Subcutaneous adipose tissue (tissue), 4 donors: Measurements from ENCODE around the gene ITGAV. TPM values are rescaled to one million over a fixed set of nuclear protein-coding genes. Genes with fewer than 3 reads are reported as not detected.

Experiments
- CTCF ChIP-seq: fragments of 450-650 bp; IDR thresholded peaks from one replicate; pipeline ENCODE4 v1.5.1; 2016; ENCODE audit warnings: low read depth, mild to moderate bottlenecking, control low read depth, antibody characterized with exemption, moderate library complexity
- total RNA-seq, 4 donors: library from RNA; depleted of rRNA; stranded (reverse); fragments of >200 nt; gene quantifications; one replicate each; pipeline ENCODE4 v1.1.0, GENCODE V29; 2016

The ITGAV gene
- total RNA-seq, 4 donors from 2014 or later: 90.8 to 130 (median 114) TPM

DNA sequence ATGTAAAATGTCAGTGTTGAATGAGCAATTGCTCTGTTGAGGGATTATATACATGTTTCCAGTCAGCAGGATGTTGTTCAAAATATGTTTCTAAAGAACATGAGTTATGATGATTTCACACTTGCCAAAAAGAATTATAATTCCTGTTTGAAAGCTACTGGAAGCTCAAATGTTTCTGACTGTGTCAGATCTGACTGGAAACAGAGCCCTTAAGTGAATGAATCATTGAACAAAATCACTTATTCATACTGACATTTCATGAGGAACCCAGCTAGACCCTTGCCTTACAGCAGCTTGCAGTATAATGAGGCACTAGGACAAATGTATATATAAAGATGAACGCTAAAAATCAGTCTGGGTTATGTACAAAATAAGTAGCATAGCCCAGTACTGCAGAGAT lies 35.4 kb upstream of the ITGAV start:
- no peak for TF ChIP-seq CTCF

DNA sequence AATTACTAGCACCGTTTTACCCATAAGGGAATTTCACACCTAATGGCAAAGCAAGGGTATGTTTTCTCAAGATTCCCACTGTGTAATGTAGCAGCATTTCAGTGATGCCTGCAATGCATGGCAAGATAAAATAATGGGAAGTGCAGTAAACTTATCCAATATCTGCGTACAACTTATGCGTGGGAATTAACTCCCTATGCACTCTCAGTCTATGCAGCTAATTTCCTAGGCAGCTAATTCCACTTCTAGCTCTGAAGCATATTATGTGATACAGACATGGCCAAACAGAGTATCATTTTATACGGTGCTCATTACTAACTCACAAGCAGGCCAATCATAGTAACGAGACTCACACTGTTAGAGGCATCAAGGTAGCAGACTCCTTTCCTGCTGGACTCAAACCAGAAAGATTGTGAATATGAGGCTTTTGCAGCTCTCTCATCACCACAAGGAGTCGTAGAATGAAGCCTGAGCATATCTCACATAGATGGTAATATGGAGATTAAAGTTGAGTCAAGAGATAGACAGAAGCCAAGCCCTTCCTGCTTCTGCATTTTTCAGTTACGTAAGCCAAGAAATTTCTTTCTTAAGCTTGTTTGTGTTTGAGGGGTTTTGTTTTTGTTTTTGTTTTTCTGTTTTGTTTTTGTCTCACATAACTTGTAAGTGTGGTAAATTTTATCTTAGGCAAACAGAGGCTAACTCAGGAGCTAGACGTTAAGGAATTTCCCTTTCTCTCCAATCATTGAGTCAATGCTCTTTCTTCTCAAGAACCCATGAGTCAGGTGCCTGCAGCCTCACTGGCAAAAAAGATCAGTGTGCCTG lies 34.8 kb upstream of the ITGAV start:
- TF ChIP-seq CTCF: no peak

- no peak for TF ChIP-seq CTCF
These were observed 31.2 kb upstream of the ITGAV start for GRCh38 chr2:186558512-186559276.

DNA sequence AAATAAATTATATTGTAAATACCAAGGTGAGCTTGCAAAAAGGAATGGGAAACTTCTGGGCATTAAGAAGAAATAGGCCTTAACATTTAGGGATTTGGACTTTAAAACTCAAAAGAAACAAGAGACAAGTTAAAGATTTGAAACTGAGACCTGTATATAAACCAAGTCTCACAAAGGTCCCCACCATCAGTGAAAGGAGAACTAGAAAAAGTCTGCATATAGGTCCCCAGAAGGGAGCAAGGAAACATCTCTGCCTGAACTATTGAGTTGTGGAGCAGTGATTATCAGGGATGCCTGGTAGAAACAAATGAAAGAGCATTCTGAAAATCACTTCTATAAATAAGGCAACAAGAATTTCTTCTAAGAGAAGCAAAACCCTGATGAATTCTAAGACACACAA lies 30.5 kb upstream of the ITGAV start:
- TF ChIP-seq CTCF: no peak

DNA sequence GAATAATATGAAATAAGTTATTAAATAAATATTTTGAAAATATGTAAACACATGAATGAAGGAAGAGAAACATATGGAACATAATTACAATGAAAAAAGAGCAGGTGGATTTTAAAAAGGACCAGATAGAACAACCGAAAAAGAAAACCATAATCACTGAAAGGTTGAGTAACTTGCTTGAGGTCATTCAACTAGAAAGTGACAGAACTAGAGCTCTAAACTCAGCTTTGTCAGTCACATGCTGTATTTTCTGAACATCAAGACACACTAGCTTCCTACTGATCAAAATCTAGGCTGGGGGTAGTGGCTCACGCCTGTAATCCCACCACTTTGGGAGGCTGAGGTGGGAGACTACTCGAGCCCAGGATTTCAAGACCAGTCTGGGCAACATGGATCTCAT lies 30.0 kb upstream of the ITGAV start:
- TF ChIP-seq CTCF: no peak

DNA sequence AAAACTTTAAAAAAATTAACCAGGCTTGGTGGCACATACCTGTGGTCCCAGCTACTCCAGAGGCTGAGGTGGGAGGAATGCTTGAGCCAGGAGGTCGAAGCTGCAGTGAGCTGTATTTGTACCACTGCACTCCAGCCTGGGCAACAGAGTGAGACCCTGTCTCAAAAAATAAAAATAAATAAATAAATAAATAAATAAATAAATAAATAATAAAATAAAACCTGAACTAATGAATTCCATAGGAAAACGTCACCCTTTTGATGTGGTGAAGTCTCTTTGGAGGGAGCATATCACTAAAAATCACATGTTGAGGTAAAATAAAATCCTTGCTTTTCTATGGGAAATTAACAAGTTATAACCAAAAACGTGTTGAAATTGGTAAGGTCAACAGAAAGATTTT lies 29.6 kb upstream of the ITGAV start:
- no peak for TF ChIP-seq CTCF

DNA sequence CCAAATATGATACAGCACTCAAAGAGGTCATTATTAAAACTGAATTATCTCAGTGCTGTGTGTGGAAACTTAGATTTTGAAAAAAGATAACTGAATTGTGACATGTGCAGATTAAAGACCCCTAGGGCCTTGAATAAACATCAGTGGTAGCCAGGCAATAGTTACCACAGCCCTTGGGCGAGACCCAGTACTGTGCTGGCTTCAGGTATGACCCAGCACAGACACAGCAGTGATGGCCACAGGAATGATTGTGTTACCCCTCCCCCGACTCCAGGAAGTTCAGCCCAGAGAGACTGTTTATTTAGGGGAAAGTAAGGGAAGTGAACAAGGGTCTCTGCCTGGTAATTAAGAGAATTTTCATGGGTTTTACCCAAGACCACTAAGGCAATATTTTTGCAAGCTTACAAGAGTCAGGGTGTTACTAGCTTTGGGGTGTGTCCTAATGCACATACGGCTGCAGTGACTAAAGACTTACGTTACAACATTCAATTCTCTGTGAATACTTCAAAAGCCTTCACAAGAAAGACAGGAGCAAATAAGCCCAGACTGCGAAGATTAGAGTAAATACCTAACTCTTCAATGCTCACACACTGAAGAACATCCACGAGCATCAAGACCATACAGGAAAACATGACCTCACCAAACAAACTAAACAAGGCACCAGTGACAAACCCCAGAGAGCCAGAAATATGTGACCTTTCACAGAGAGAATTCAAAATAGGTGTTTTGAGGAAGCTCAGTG lies 28.2 kb upstream of the ITGAV start:
- TF ChIP-seq CTCF: no peak
